T-helper 22 cell (primary cell): ENCODE measurements around the gene IFT22.
"Not testable (repeated sequence)": the region's sequence is repeated elsewhere in the genome, so short reads cannot be mapped to it uniquely, and the experiment has no call there.

Experiments
- DNase-seq: peaks from one replicate; pipeline ENCODE4 v3.0.0-alpha.2; 2020; ENCODE audit warnings: low read depth

Gene IFT22

DNA sequence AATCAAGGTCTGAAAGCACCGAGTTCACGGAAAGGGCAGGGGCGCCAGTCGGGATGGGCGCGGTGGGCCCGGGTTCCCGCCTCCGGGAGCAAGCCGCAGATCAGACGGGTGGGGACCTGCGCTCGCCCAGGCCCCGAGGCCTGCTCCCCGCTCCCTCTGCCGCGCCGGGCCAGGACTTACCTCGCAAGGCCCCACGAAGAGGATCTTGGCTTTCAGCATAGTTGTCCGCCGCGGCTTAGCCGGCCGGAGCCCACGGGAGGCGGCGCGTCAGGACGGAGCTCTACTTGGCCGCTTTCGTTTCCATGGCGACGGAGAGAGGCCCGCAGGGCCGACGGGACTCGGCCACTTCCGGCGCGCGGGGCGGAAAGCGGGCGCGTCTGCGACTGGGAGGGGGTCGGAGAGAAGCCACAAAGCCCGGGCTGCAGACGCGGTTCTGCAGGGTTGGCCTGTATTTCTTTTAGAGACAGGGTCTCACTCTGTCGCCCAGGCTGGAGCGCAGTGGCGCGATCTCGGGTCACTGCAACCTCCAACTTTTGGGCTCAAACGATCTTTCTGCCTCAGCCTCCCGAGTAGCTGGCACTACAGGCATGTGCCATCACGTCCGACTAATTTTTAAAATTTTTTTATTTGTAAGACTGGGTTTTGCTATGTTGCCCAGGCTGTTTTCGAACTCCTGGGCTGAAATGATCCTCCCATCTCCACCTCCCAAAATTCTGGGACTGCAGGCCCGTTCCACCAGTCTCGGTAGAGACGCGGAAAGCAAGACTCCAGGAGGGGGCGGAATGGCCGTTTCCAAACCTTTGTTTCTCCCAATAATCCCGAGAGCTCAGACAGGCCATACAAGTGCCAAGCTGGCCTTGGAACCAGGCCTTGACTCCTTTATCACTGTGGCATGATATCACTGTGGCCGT is at the start of gene IFT22:
IFT22 (minus strand) TSS at position 322 of the 911 bp plus-strand sequence; CDS start at position 219, 103 bp downstream.
- peak; percentile 57 for DNase-seq

DNA sequence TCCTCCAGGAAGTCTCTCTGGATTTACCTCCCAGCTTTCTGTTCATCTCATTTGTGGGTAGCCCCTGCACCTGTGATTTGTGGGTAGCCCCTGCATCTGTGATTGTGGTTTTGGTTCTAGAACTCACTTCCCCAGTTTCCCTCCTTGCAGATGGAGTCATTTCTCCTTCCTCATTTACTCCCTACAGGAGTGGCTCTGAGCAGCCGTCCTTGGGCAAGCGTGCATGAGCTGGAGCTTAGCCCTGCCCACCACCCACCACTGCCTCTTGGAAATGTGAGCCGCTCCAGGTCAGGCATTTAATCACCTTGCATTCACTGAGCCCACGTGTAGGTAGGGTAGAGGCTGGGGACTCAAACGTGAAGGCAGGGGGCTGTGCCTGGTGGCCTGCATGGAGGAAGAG is 49.2 kb upstream of the IFT22 start:
- no peak for DNase-seq

DNA sequence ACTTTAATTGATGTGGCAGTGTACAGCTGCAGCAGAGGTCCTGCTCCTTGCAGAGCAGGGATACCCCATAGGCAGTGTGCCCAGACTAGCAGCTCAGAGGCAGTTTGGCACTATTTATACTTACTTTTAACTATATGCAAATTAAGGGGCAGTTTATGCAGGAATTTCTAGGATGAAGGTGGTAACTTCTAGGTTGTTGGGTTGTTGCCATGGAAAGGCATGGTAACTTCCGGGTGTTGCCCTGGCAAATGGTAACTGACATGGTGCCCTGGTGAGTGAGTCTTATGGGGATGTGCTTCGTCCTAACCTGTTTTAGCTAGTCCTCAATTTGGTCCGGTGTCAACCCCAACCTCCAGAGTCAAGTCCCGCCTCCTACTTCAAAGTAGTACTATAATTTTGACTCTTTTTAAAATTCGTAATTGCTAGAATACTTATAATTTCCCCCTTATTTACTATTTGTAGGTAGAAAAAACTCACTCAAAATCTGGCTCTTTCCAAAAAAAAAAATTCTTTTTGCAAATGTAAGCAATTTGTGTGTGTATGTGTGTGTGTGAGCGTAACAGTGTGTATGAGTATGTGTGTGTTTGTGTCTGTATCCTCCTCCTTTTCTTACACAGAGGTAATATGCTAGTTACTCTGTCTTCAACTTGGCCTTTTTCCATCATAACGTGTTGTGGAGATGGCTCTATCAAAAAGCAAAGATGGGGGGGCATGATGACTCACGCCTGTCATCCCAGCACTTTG is 47.0 kb upstream of the IFT22 start:
- no peak for DNase-seq

DNA sequence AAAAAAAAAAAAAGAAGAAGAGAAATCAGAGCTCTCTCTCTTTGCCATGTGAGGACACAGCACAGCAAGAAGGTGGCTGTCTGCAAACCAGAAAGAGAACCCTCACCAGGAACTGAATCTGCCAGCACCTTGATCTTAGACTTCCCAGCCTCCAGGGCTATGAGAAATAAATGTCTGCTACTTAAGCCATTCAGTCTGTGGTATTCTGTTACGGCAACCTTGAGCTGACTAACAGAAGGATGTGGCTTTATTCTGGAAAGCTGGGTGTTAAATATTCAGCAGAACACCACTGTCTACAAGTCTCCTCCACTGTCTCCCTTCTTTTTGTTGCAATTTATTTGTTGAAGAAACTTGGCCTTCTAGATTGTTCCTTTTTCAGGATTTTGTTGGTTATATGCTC is 46.1 kb upstream of the IFT22 start:
- DNase-seq: no peak

DNA sequence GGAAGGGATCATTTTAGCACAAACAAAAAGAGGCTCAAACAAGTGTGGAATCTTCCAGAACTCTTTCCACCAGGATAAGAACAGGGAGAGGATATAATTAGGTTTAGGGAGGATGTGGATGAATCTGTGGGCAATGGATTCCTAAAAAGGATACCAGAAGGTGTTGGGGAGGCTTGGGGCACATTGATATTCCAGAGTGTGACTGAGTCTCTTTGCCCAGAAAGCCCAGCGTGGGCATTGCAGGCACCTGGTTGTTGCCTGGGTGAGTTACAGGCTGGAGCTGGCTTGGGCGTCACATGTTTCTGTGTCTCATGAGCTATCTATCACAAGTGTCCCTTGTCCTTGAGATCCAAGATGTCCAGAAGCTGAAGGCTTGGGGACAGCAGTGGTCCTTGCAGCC is 44.3 kb upstream of the IFT22 start:
- no peak for DNase-seq

DNA sequence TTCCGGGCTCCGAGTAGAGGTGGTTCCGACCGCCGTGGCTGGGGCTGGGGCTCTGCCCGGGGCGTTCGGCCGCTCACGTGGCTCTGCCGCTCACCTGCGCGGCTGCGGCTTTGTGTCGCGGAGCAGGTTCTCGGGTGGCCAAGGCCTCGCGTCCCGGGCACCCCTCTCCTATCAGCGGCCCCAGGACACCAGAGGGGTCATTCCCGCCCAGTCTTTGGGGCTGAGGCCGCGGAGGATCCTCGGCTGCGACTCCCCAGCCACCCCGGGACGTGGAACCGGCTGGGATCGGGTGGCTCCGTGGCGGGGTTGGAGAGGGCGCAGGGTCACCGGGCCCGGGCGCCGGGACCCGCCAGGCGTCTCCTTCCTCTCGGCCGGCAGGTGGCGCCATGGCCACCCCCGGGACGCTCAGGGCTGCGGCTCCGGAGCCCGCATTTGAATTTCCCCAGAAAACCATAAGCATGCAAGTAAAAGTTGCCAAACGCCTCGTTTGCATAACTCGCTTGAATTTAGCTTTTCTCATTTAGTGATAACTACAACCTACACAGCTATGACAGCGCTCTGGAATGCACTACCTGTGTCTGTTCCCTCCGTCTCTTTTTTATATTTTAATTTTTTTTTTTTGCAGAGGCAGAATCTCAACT is 42.2 kb upstream of the IFT22 start:
- peak; percentile 15 for DNase-seq

DNA sequence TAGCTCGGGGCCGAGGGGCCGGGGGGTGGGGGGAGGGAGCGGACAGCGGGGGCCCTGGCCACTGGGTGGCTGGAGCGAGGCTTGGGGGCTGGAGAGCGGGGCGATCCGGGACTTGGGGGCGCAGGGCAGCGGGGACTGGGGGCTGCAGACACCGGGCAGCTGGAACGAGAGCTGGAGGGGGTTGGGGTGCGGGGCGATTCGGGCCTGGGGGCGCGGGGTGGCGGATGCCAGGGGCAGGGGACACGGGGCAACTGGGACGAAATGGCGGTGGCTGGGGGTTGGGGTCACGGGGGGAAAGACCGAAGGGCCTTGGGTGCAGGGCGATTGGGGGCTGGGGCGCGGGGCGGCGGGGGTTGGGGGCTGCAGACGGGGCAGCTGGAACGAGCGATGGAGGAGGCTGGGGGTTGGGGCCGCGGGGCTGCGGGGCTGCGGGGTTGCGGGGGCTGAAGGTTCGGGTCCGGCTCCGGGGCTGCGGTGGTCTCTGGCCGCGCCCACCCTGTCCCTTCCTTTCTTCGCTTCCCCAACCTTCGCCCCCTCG is 41.7 kb upstream of the IFT22 start:
- no peak for DNase-seq

DNA sequence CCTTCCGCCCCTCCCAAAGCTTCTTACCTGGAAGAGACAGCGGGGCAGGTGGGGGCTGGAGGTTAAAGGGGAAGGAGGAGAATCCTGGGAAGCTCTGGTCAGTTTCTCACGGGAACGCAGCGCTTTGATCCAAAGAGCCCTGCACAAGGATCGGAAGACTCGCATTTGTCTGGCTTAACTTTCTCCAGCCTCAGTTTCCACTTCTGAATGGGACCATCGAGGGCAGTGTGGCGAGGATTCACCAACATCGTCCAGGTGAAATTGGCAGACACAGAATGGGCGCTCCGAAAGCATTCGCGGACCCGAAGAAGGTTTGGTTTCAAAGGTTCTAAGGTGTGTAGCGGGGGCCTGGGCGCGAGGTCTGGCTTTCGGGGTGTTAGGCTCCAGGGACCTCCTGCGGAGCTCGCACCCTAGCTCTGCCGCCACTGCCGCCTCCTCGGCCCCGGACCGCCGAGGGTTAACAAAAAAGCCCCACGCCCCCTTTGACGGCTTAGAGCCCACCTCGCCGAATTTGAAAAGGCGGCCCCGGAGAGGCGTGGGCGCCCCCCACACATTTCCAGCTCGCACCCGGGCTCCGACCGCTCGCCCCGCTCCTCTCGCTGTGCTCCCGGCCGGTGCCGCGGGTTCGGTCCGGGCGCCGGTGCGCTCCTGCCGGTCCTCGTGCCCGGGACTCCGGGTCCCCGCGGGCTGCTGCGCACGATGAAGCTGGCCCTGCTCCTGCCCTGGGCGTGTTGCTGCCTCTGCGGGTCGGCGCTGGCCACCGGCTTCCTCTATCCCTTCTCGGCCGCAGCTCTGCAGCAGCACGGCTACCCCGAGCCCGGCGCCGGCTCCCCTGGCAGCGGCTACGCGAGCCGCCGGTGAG is 41.0 kb upstream of the IFT22 start, which contains the start of gene COL26A1:
COL26A1 (plus strand) TSS at position 542 of the 862 bp plus-strand sequence; CDS start at position 700, 158 bp downstream.
- DNase-seq: no peak

DNA sequence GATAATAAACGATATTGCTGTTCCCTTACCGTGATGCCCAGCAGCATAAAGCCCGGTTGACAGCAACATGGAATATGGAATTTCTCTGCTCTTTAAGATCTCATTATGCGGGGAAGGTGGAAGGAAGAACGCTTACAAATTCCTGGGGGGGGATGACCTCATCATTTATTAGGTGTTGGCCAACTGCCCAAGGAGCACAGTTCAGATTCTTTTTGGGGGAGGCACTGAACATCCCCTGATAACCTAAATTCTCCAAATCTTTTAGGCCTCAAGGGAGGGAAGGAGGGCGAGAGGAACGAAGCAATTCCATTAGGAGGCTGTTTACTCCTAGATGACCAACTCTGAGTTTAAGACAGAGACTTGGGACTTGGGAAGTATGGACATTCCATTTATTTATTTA is 35.8 kb upstream of the IFT22 start:
- DNase-seq: no peak

DNA sequence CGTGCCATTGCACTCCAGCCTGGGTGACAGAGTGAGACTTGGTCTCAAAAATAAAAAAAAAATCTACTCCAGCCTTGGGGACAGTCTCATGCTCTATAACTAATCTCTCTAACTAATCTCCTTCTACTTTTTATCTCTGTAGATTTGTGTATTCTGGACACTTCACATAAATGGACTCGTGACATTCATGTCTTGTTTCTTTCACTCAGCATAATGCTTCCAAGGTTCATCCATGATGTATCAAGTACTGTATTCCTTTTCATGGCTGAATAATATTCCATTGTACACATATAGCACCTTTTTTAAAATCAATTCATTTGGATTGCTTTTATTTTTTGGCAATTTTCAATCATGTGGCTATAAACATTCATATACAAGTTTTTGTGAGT is 31.3 kb upstream of the IFT22 start:
- no peak for DNase-seq

DNA sequence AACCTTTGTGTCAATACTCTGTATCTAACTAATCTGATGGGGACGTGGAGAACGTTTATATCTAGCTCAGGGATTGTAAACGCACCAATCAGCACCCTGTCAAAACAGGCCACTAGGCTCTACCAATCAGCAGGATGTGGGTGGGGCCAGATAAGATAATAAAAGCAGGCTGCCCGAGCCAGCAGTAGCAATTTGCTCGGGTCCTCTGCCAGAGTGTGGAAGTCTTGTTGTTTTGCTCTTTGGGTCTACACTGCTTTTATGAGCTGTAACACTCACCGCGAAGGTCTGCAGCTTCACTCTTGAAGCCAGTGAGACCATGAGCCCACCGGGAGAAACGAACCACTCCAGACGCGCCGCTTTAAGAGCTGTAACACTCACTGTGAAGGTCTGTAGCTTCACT is 27.7 kb upstream of the IFT22 start:
- not testable (repeated sequence) for DNase-seq

DNA sequence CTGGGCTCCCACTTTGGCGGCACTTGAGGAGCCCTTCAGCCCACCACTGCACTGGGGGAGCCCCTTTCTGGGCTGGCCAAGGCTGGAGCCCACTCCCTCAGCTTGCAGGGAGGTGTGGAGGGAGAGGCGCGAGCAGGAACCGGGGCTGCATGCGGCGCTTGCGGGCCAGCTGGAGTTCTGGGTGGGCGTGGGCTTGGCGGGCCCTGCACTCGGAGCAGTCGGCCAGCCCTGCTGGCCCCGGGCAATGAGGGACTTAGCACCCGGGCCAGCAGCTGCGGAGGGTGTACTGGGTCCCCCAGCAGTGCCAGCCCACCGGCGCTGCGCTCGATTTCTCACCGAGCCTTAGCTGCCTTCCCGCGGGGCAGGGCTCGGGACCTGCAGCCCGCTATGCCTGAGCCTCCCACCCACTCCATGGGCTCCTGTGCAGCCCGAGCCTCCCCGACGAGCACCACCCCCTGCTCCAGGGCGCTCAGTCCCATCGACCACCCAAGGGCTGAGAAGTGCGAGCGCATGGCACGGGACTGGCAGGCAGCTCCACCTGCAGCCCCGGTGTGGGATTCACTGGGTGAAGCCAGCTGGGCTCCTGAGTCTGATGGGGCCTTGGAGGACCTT is 26.9 kb upstream of the IFT22 start:
- DNase-seq: not testable (repeated sequence)

DNA sequence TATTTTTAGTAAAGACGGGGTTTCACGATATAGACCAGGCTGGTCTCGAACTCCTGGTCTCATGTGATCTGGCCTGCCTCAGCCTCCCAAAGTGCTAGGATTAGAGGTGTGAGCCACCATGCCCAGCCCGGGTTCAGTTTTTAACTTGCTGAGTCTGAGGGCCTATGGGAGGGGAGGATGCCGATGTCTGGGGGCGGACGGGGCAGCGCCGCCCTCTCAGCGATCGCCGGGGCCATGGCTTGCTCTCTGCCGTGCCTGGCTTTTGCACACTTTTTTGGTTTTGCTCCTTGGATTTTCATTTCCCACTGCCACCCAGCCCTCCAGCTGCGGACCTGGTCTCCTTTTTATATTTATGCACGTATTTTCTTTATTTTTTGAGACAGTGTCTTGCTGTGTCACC is 25.9 kb upstream of the IFT22 start:
- DNase-seq: no peak

DNA sequence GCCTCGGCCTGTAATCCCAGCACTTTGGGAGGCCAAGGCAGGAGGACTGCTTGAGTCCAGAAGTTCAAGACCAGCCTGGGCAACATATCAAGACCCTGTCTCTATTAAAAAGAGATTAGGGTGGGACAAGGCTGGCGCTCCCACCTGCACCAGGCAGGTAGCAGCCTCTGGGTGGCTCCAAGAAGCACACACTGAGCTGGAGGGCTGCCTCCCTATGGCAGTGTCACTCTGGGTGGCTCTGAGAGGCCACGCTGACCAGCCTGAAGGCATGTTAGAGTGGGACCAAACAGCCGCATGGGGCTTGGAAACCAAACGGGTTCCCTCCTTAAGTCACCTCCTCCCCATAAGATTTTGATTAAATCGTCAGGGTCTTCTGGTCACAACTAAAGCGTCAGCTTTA is 21.3 kb upstream of the IFT22 start:
- DNase-seq: no peak

DNA sequence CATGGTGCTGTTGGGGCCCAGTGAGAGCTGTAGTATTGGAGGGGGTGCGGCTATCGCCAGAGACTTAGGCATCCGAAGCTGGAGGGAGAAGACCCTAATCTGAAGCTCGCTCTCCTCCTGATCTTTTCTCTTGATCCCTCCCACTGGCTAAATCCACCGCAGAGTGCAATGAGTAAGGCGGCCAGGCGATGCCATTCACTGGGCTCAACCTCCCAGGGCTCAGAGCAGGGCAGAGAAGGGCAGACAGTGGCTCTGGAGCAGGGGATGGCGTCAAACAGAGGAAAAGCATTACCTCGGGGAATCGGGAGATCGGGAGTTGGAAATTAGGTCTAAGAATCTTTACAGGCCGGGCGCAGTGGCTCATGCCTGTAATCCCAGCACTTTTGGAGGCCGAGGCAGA is 18.8 kb upstream of the IFT22 start:
- no peak for DNase-seq

DNA sequence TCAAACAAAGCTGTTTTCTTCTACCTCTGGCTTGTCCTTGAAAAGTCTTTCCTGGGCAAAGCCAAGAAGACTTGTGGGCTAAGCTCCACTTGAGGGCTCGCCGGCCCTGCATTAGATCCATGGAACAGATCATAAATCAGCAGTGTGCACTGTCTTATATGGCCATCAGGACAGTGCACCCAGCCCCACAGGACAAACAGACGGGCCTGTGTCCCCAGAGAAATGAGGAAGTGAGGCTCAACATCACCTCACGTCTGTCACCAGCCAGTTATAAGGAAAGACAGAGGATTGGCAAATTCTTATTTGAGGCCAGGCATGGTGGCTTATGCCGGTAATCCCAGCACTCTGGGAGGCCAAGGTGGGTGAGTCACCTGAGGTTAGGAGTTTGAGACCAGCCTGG is 12.3 kb upstream of the IFT22 start:
- no peak for DNase-seq

DNA sequence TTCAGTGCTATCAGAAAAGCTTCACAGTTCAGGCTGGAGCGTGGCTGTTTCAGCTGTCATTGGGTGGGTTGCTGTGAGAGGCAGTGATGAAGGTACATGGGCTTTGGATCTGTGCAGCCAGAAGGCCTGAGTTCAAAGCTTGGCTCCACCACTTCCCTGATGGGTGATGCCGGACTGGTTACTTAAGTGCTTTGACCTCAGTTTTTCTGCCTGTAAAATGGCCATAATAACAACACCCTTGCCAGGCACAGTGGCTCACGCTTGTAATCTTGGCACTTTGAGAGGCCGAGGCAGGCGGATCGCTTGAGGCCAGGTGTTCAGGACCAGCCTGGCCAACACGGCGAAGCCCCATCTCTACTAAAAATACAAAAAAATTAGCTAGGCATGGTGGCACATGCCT is 10.4 kb upstream of the IFT22 start:
- DNase-seq: no peak

DNA sequence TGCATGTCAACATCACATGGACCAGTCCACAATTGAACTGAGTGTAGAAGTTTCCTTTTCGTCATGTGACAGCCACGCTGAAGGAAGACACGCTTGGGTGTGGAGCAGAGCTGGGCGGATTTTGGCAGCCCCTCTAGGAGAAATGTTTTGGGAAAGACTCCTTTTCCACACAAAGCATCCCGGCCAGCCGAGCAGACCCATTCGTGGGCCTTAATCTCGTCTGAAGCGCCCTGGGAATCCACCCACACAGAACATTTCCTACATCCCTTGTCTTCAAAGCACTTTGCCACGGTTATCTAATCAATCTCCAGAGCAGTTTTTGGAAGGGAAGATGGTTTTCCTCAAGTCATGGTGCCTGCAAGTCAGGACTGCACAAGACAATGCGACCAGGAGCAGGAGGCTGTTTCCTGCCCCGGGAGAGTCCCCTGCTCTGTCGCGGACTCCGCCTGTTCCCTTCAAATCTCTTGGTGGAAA is 8.4 kb upstream of the IFT22 start:
- DNase-seq: no peak

DNA sequence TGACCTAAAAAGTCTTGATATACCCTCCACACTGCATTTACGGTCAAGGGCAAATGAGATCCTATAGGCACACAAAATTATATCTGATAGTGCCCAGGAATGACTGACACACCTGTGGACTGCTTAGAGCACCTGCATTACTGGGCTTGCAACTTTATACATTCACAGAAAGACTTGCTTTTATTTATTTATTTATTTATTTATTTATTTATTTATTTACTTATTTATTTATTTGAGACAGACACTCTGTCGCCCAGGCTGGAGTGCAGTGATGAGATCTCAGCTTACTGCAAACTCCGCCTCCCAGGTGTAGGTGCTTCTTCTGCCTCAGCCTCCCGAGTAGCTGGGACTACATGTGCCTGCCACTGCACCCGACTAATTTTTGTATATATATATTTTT is 6.5 kb upstream of the IFT22 start:
- no peak for DNase-seq

DNA sequence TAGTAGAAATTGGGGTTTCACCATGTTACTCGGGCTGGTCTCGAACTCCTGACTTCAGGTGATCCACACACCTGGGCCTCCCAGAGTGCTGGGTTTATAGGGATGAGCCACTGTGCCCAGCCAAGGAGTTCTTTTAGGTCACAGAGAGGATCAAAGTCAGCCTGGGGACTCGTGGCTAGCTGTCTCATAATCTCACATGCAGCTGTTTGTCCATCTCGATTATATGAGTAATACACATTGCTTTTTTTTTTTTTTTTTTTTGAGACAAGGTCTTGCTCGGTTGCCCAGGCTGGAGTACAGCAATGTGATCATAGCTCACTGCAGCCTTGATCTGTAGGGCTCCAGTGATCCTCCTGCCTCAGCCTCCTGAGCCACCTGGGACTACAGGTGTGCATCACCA is 2.2 kb downstream of the IFT22 start:
- DNase-seq: no peak

DNA sequence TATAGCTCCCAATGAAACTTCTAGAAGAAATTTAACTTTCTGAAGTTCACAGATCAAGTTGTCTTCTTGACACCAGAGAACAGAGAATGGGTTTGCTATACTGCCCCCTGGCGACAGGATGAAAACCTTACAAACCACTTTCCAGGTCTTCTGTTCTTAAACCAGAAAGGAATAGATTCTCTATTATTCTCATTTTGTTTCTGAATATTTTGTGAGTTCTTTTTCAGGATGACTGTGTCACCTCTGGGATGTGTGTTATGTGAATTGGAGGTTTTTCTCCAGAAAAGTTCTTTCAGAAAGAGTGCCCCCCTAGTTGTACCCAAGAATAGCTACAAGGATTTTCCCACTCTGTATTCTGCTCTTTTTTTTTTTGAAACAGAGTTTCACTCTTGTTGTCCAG is 6.3 kb downstream of the IFT22 start:
- DNase-seq: no peak
